HepG2 (cell line): ENCODE measurements around the gene TRIM23. TPM values are rescaled to one million over a fixed set of nuclear protein-coding genes. Genes with fewer than 3 reads are reported as not detected.

ENCODE experiments used
- ATAC-seq: fragments of 200-7000 bp; cut with Tn5 transposase; 3 replicates; pipeline ENCODE4 v1.9.1; 2020; ENCODE audit warnings: mild to moderate bottlenecking, moderate library complexity
- BruUV-seq: library from RNA; stranded (reverse); fragments of 400-500 nt; replicated peaks from 2 replicates; lab custom pipeline; 2021; lab: Mats Ljungman, UMichigan
- CTCF ChIA-PET: fragments of 300-600 bp; formaldehyde crosslinking; extraction: SDS; loops from one replicate; lab custom pipeline; 2021; ENCODE audit warnings: low total read pairs, inconsistent platforms, low intra/inter-chr PET ratio; lab: Yijun Ruan, JAX
- POLR2A ChIA-PET: fragments of 350-600 bp; sonication (Branson Sonifier 250); formaldehyde crosslinking; loops from one replicate; lab custom pipeline; 2020; ENCODE audit warnings: antibody characterized with exemption, inconsistent platforms; lab: Yijun Ruan, JAX
- DNase-seq: peaks from one replicate; pipeline ENCODE4 v3.0.0-alpha.2; 2015; ENCODE audit warnings: low spot score
- FAIRE-seq: peaks from 3 replicates; lab custom pipeline; 2011; peaks lifted over from hg19 to GRCh38; lab: Jason Lieb, UNC
- H2AFZ ChIP-seq: one replicate; pipeline ENCODE4 v1.6.1; 2011; ENCODE audit warnings: low read length, inconsistent platforms
- H3K27ac ChIP-seq: fragments of 300-600 bp; 3 replicates; pipeline ENCODE4 v1.8.0; 2011; ENCODE audit warnings: mixed run types, mild to moderate bottlenecking, mixed read lengths, low read length, inconsistent platforms; ENCODE audit not compliant: insufficient read depth; ENCODE audit errors: extremely low read length
- H3K27me3 ChIP-seq, 2 experiments: fragments of 200-600 bp in 1 of 2; 2 replicates in 1 of 2; 3 replicates in 1 of 2; pipeline versions ENCODE4 v1.6.0 to v1.8.0; 2011; ENCODE audit warnings: low read length in 2 of 2, mild to moderate bottlenecking in 2 of 2, moderate library complexity in 2 of 2, inconsistent platforms in 1 of 2; ENCODE audit not compliant: insufficient read depth in 2 of 2, control insufficient read depth in 1 of 2
- H3K36me3 ChIP-seq, 2 experiments: fragments of 200-600 bp in 1 of 2; replicated peaks in 1 of 2; 2 replicates in 1 of 2; 3 replicates in 1 of 2; pipeline versions ENCODE4 v1.5.1 to v1.8.0; 2011; ENCODE audit warnings: low read length in 2 of 2, inconsistent platforms in 1 of 2; ENCODE audit not compliant: insufficient read depth in 2 of 2, control insufficient read depth in 1 of 2
- H3K4me1 ChIP-seq: 2 replicates; pipeline ENCODE4 v1.5.1; 2012; ENCODE audit warnings: low read length, inconsistent platforms; ENCODE audit not compliant: insufficient read depth
- H3K4me2 ChIP-seq: 2 replicates; pipeline ENCODE4 v1.6.0; 2011; ENCODE audit warnings: low read depth, low read length, inconsistent platforms
- H3K4me3 ChIP-seq, 3 experiments: fragments of 200-600 bp in 1 of 3; sonication (generic), shearing (Covaris generic) in 1 of 3; replicated peaks in 1 of 3; 2 replicates each; pipeline ENCODE4 v1.5.1; 2011 to 2016; ENCODE audit warnings: low read length in 3 of 3, inconsistent platforms in 2 of 3, low read depth in 2 of 3, mild to moderate bottlenecking in 2 of 3, control low read depth in 1 of 3, mixed read lengths in 1 of 3; ENCODE audit not compliant: insufficient read depth in 1 of 3
- H3K79me2 ChIP-seq: one replicate; pipeline ENCODE4 v1.6.1; 2011; ENCODE audit warnings: low read length, inconsistent platforms; ENCODE audit not compliant: insufficient read depth
- H3K9ac ChIP-seq: 2 replicates; pipeline ENCODE4 v1.6.0; 2011; ENCODE audit warnings: mild to moderate bottlenecking, low read depth, low read length, inconsistent platforms; ENCODE audit not compliant: insufficient read depth
- H3K9me3 ChIP-seq: 2 replicates; pipeline ENCODE4 v1.5.1; 2012; ENCODE audit warnings: mild to moderate bottlenecking, low read length
- H4K20me1 ChIP-seq: 2 replicates; pipeline ENCODE4 v1.6.0; 2011; ENCODE audit warnings: inconsistent platforms, mild to moderate bottlenecking, low read length, moderate library complexity; ENCODE audit not compliant: insufficient read depth
- GABPB1 ChIP-seq: IDR thresholded peaks from 2 replicates; pipeline ENCODE4 v1.6.1; 2016; ENCODE audit warnings: mild to moderate bottlenecking, missing genetic modification reagents, moderate library complexity, missing compliant biosample characterization
- ISX ChIP-seq: sonication (generic); formaldehyde crosslinking; conservative IDR thresholded peaks from 2 replicates; pipeline ENCODE4 v1.5.0; 2020; ENCODE audit warnings: missing genetic modification reagents
- JUND ChIP-seq: sonication (generic); formaldehyde crosslinking; IDR thresholded peaks from 2 replicates; pipeline ENCODE4 v1.8.0; 2022; ENCODE audit warnings: mild to moderate bottlenecking, missing genetic modification reagents
- SMAD3 ChIP-seq: sonication (generic); formaldehyde crosslinking; IDR thresholded peaks from 2 replicates; pipeline ENCODE4 v1.4.0; 2020; ENCODE audit warnings: missing genetic modification reagents
- SRSF9 ChIP-seq: fragments of 200-400 bp; formaldehyde crosslinking; IDR thresholded peaks from 2 replicates; pipeline ENCODE4 v1.6.1; 2018; ENCODE audit warnings: borderline replicate concordance, mild to moderate bottlenecking, low read depth, low read length; ENCODE audit not compliant: insufficient read depth, poor library complexity, severe bottlenecking
- TGIF2 ChIP-seq: IDR thresholded peaks from 2 replicates; pipeline ENCODE4 v1.6.1; 2016; ENCODE audit warnings: control low read depth, missing compliant biosample characterization
- ZBTB7B ChIP-seq: sonication (generic); formaldehyde crosslinking; IDR thresholded peaks from 2 replicates; pipeline ENCODE4 v1.4.0; 2020; ENCODE audit warnings: missing genetic modification reagents
- ZNF136 ChIP-seq: sonication (generic); formaldehyde crosslinking; IDR thresholded peaks from 2 replicates; pipeline ENCODE4 v1.8.1; 2022; ENCODE audit warnings: low read depth, mild to moderate bottlenecking, moderate library complexity, missing genetic modification reagents
- ZNF224 ChIP-seq: sonication (generic); formaldehyde crosslinking; IDR thresholded peaks from 2 replicates; pipeline ENCODE4 v1.5.0; 2020; ENCODE audit warnings: mild to moderate bottlenecking, missing genetic modification reagents
- ZNF251 ChIP-seq: sonication (generic); formaldehyde crosslinking; IDR thresholded peaks from 2 replicates; pipeline ENCODE4 v1.9.0; 2021; ENCODE audit warnings: mild to moderate bottlenecking, missing genetic modification reagents
- ZNF567 ChIP-seq: sonication (generic); formaldehyde crosslinking; IDR thresholded peaks from 2 replicates; pipeline ENCODE4 v1.8.1; 2023; ENCODE audit warnings: mild to moderate bottlenecking, missing genetic modification reagents, borderline replicate concordance
- WGBS: methylation state at CpG from one replicate; pipeline ENCODE4 v1.1.6; 2017; ENCODE audit warnings: low lambda C conversion rate; 5-methylcytosine and 5-hydroxymethylcytosine counted together
- in situ Hi-C: cut with HindIII; loops from 2 replicates; pipeline ENCODE4 v1.10.0; 2017; ENCODE audit warnings: low pct_unique_long_range_greater_than_20kb; ENCODE audit not compliant: extremely low pct_ligation_motif_present
- intact Hi-C: fragments of 100-400 bp; cut with micrococcal nuclease; formaldehyde crosslinking; loops from one replicate; pipeline ENCODE4 v1.10.0; 2022; ENCODE audit not compliant: unreplicated experiment
- polyA plus RNA-seq, 8 experiments: library from polyadenylated mRNA; depleted of rRNA in 3 of 8; stranded (reverse) in 7 of 8; unstranded in 1 of 8; fragments of >200 nt; fragmentation: Illumina TruSeq in 4 of 8; extraction: Trizol in 4 of 8; gene quantifications; 2 replicates each; pipeline versions ENCODE4 v1.2.1 to v1.2.3, GENCODE V29; 2011 to 2016; ENCODE audit warnings: low read depth in 4 of 8, missing spikeins in 1 of 8, mixed read lengths in 1 of 8; ENCODE audit not compliant: insufficient read depth in 1 of 8
- total RNA-seq, 5 experiments: library from RNA; depleted of rRNA; stranded (reverse); fragments of >200 nt; fragmentation: Illumina TruSeq; extraction: Trizol; gene quantifications; 2 replicates each; pipeline ENCODE4 v1.2.3, GENCODE V29; 2016; ENCODE audit warnings: low read depth in 1 of 5
- TF ChIP-seq, protein P1 (sequence below): sonication (generic); formaldehyde crosslinking; IDR thresholded peaks from 2 replicates; pipeline ENCODE4 v1.5.0; 2020; ENCODE audit warnings: mild to moderate bottlenecking, missing genetic modification reagents, borderline replicate concordance

TRIM23 gene
- total and polyA plus RNA-seq, 2 of the 13 experiments (the other 11 are each of a cell fraction or from before 2014, with no cell fraction given), result 4.6 to 11.4 TPM

GRCh38 chr5:65553941-65554340 is 70.2 kb downstream of the TRIM23 start:
- no TSS peak for BruUV-seq
- ChIA-PET CTCF (no interaction called here), POLR2A (no interaction called here)
- no peak for TF ChIP-seq SRSF9
- TF ChIP-seq SMAD3, result no peak
- no peak for TF ChIP-seq ZNF567 (CRISPR knock-in tag)
- Histone ChIP-seq H3K9me3 (no peaks in the 10 kb centered on the region), H3K79me2 (no peaks in the 10 kb centered on the region), H4K20me1 (no peaks in the 10 kb centered on the region), H3K4me3 (no peak overlapping the region), H3K27me3 (no peaks in the 10 kb centered on the region), H3K36me3 (peaks cover 2 to 14% of the 10 kb centered on the region in 2 experiments; a peak in 4 of 5 replicates), H3K4me1 (peaks cover 22% of the 10 kb centered on the region), H2AFZ (no peak overlapping the region), H3K27ac (no peak overlapping the region), H3K9ac (no peak overlapping the region), H3K4me2 (no peak overlapping the region)
- in situ Hi-C loops, result no loop called here
- FAIRE-seq (no peak), ATAC-seq (no peak), DNase-seq (no peak)
- 76% methylated on average over 5 of the region's 5 CpGs for WGBS
- intact Hi-C loops, result no loop called here

- H3K79me2 ChIP-seq, result no peaks in the 10 kb centered on the region
- H3K4me1 ChIP-seq, result no peaks in the 10 kb centered on the region
- CTCF ChIA-PET, result no interaction called here
- FAIRE-seq (no peak), ATAC-seq (no peak), DNase-seq (no peak)
- no peak overlapping the region for H3K4me2 ChIP-seq
- in situ Hi-C loops (no loop called here), intact Hi-C loops (no loop called here)
- peaks cover 1 to 20% of the 10 kb centered on the region in 2 experiments; a peak in 3 of 5 replicates for H3K36me3 ChIP-seq
- no peaks in the 10 kb centered on the region for H3K27me3 ChIP-seq
- H4K20me1 ChIP-seq, result no peaks in the 10 kb centered on the region
- H3K9me3 ChIP-seq, result no peaks in the 10 kb centered on the region
- whole genome bisulfite sequencing, result 98% methylated on average over 7 of the region's 7 CpGs
- no peak overlapping the region for H3K27ac ChIP-seq
- H3K9ac ChIP-seq, result no peak overlapping the region
- no peak overlapping the region for H3K4me3 ChIP-seq
- H2AFZ ChIP-seq, result no peak overlapping the region
- no TSS peak for BruUV-seq
- POLR2A ChIA-PET, result no interaction called here
- TF ChIP-seq ISX (CRISPR knock-in tag) (no peak), ZNF136 (no peak), ZBTB7B (CRISPR knock-in tag) (no peak), GABPB1 (CRISPR knock-in tag) (no peak), ZNF224 (CRISPR knock-in tag) (no peak), TGIF2 (CRISPR knock-in tag) (no peak), JUND (no peak), ZNF251 (CRISPR knock-in tag) (no peak)
- TF ChIP-seq, protein P1, sequence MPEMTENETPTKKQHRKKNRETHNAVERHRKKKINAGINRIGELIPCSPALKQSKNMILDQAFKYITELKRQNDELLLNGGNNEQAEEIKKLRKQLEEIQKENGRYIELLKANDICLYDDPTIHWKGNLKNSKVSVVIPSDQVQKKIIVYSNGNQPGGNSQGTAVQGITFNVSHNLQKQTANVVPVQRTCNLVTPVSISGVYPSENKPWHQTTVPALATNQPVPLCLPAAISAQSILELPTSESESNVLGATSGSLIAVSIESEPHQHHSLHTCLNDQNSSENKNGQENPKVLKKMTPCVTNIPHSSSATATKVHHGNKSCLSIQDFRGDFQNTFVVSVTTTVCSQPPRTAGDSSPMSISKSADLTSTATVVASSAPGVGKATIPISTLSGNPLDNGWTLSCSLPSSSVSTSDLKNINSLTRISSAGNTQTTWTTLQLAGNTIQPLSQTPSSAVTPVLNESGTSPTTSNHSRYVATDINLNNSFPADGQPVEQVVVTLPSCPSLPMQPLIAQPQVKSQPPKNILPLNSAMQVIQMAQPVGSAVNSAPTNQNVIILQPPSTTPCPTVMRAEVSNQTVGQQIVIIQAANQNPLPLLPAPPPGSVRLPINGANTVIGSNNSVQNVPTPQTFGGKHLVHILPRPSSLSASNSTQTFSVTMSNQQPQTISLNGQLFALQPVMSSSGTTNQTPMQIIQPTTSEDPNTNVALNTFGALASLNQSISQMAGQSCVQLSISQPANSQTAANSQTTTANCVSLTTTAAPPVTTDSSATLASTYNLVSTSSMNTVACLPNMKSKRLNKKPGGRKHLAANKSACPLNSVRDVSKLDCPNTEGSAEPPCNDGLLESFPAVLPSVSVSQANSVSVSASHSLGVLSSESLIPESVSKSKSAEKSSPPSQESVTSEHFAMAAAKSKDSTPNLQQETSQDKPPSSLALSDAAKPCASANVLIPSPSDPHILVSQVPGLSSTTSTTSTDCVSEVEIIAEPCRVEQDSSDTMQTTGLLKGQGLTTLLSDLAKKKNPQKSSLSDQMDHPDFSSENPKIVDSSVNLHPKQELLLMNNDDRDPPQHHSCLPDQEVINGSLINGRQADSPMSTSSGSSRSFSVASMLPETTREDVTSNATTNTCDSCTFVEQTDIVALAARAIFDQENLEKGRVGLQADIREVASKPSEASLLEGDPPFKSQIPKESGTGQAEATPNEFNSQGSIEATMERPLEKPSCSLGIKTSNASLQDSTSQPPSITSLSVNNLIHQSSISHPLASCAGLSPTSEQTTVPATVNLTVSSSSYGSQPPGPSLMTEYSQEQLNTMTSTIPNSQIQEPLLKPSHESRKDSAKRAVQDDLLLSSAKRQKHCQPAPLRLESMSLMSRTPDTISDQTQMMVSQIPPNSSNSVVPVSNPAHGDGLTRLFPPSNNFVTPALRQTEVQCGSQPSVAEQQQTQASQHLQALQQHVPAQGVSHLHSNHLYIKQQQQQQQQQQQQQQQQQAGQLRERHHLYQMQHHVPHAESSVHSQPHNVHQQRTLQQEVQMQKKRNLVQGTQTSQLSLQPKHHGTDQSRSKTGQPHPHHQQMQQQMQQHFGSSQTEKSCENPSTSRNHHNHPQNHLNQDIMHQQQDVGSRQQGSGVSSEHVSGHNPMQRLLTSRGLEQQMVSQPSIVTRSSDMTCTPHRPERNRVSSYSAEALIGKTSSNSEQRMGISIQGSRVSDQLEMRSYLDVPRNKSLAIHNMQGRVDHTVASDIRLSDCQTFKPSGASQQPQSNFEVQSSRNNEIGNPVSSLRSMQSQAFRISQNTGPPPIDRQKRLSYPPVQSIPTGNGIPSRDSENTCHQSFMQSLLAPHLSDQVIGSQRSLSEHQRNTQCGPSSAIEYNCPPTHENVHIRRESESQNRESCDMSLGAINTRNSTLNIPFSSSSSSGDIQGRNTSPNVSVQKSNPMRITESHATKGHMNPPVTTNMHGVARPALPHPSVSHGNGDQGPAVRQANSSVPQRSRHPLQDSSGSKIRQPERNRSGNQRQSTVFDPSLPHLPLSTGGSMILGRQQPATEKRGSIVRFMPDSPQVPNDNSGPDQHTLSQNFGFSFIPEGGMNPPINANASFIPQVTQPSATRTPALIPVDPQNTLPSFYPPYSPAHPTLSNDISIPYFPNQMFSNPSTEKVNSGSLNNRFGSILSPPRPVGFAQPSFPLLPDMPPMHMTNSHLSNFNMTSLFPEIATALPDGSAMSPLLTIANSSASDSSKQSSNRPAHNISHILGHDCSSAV (CRISPR knock-in tag), result no peak
These were observed 75.9 kb downstream of the TRIM23 start for GRCh38 chr5:65548281-65548680.
